ENCODE measurements around the gene VPS16. TPM values are rescaled to one million over a fixed set of nuclear protein-coding genes. Genes with fewer than 3 reads are reported as not detected.

The VPS16 gene
- total RNA-seq, 1 experiment from 2014 or later, result 26.2 TPM

- Mint-ChIP-seq H3K27me3 (ENCODE audit: low read depth) (peaks cover 23% of the 10 kb centered on the region), H3K27ac (no peak overlapping the region), H3K9me3 (no peaks in the 10 kb centered on the region), H3K4me1 (peaks cover 25% of the 10 kb centered on the region), H3K36me3 (peaks cover 22% of the 10 kb centered on the region), H3K4me3 (no peak overlapping the region)
- DNase-seq (ENCODE audit: low spot score) (no peak), ATAC-seq (no peak)
- CTCF ChIA-PET, result interaction anchor here (4.5 kb wide), 1 partner anchor 45 kb away, joined by 24 read pairs; no protein-coding TSS in a partner anchor
- POLR2A ChIA-PET, result no interaction called here
- TF ChIP-seq TEAD1 (CRISPR knock-in tag; IDR thresholded peaks at IDR 0.05) (no peak), NR2C2 (CRISPR knock-in tag; IDR thresholded peaks at IDR 0.05) (no peak), KAT7 (CRISPR knock-in tag; IDR thresholded peaks at IDR 0.05; ENCODE audit: borderline replicate concordance) (no peak), SMAD4 (CRISPR knock-in tag; IDR thresholded peaks at IDR 0.05) (no peak), ETV6 (CRISPR knock-in tag; IDR thresholded peaks at IDR 0.05) (no peak), FOXP1 (CRISPR knock-in tag; IDR thresholded peaks at IDR 0.05; ENCODE audit: borderline replicate concordance) (no peak), NFYB (CRISPR knock-in tag; conservative IDR thresholded peaks at IDR 0.05; ENCODE audit: low read depth) (no peak), ARID4B (CRISPR knock-in tag; IDR thresholded peaks at IDR 0.05; ENCODE audit: borderline replicate concordance) (no peak), ZNF423 (CRISPR knock-in tag; IDR thresholded peaks at IDR 0.05) (no peak)
Observed at GRCh38 chr20:2797136-2797983, 43.2 kb upstream of the VPS16 start.

- Mint-ChIP-seq H3K27ac (no peak overlapping the region), H3K27me3 (ENCODE audit: low read depth) (peaks cover 32% of the 10 kb centered on the region), H3K36me3 (peaks cover 22% of the 10 kb centered on the region), H3K4me3 (no peak overlapping the region), H3K9me3 (no peaks in the 10 kb centered on the region), H3K4me1 (peaks cover 25% of the 10 kb centered on the region)
- CTCF ChIA-PET, result interaction anchor here (1.1 to 4.5 kb wide), 5 partner anchors 8 to 54 kb away, joined by 3 to 24 read pairs (median 5); no protein-coding TSS in a partner anchor
- TF ChIP-seq ESRRA (CRISPR knock-in tag; IDR thresholded peaks at IDR 0.05; ENCODE audit: borderline replicate concordance) (no peak), FOXP4 (CRISPR knock-in tag; IDR thresholded peaks at IDR 0.05) (no peak), SMAD4 (CRISPR knock-in tag; IDR thresholded peaks at IDR 0.05) (no peak), NR3C1 (CRISPR knock-in tag; conservative IDR thresholded peaks at IDR 0.05; ENCODE audit: low read depth) (no peak), PREB (CRISPR knock-in tag; IDR thresholded peaks at IDR 0.05; ENCODE audit: borderline replicate concordance) (no peak), PRDM15 (CRISPR knock-in tag; IDR thresholded peaks at IDR 0.05) (no peak), ZNF263 (CRISPR knock-in tag; IDR thresholded peaks at IDR 0.05; ENCODE audit: low read depth) (no peak), ZBTB21 (CRISPR knock-in tag; IDR thresholded peaks at IDR 0.05; ENCODE audit: borderline replicate concordance) (no peak), TCF7 (CRISPR knock-in tag; IDR thresholded peaks at IDR 0.05; ENCODE audit: low read depth) (no peak), ELF4 (CRISPR knock-in tag; IDR thresholded peaks at IDR 0.05; ENCODE audit: low read depth) (no peak), ZNF317 (CRISPR knock-in tag; IDR thresholded peaks at IDR 0.05; ENCODE audit: borderline replicate concordance, low read depth) (no peak), CREM (CRISPR knock-in tag; IDR thresholded peaks at IDR 0.05) (no peak)
- POLR2A ChIA-PET, result no interaction called here
- no peak for ATAC-seq
- no peak for DNase-seq (ENCODE audit: low spot score)
Observed at GRCh38 chr20:2798095-2798805, 42.3 kb upstream of the VPS16 start.
